ENCODE measurements around the gene ZCWPW1. TPM values are rescaled to one million over a fixed set of nuclear protein-coding genes. Genes with fewer than 3 reads are reported as not detected.

Gene ZCWPW1
- total and polyA plus RNA-seq, 2 of the 8 experiments (the other 6 are each of a cell fraction or from before 2014, with no cell fraction given) = 0.51 to 1.4 TPM

DNA sequence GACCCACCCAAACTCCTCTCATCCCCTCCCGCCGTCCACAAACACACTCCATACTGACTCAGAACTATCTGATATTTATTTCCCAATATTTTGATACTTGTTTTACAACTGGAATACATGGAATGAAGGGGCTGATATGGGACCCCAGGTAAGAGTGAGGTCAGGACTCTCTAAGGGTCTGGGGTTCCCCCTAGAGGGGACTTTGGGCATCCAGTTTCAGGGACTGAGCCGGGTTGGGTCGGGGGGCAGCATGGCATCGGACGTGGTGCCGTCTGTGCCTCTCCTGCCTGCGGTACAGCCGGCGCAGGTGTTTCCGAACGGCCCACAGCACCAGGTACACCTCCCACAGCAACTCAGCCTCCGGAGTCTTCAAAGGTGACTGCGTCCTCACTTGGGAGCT, 28.1 kb upstream of the ZCWPW1 start:
- Histone ChIP-seq H2BK20ac (ENCODE audit: low read length) (0 out of 2 replicates have a peak overlapping the region, but pooled peaks have one; percentile 61), H3K4me1 (replicated peaks in 1 of 4; ENCODE audit: control insufficient read depth in 3 of 4, insufficient read depth in 4 of 4, low read length in 3 of 4) (peaks cover 0 to 8% (median 6%) of the 10 kb centered on the region in 4 experiments; a peak in 6 of 7 replicates), H3K9me3 (ENCODE audit: insufficient read depth in 2 of 2, low read depth in 1 of 2, low read length in 1 of 2) (no peaks in the 10 kb centered on the region), H2AFZ (ENCODE audit: low read length) (0 out of 2 replicates have a peak overlapping the region, but pooled peaks have one; percentile 94), H4K20me1 (replicated peaks in 1 of 2; ENCODE audit: control insufficient read depth in 1 of 2, insufficient read depth in 2 of 2, low read length in 2 of 2) (no peaks in the 10 kb centered on the region), H2BK5ac (ENCODE audit: low read depth, low read length) (0 out of 2 replicates have a peak overlapping the region, but pooled peaks have one; percentile 78), H2AK5ac (ENCODE audit: low read depth, low read length) (no peak overlapping the region), H2BK120ac (replicated peaks; ENCODE audit: low read depth, low read length) (no peak overlapping the region), H2BK15ac (ENCODE audit: low read length) (peak overlapping the region; percentile 65), H3K4ac (replicated peaks; ENCODE audit: insufficient read length, low read depth, low read length) (no peak overlapping the region), H3K14ac (ENCODE audit: insufficient read length) (no peak overlapping the region), H3K9ac (replicated peaks in 1 of 4; ENCODE audit: extremely low read depth in 1 of 4, low read depth in 3 of 4, low read length in 3 of 4) (no peak overlapping the region), H3K23me2 (ENCODE audit: low read depth, low read length) (no peaks in the 10 kb centered on the region), H3K36me3 (ENCODE audit: control insufficient read depth in 2 of 4, insufficient read depth in 4 of 4, low read length in 3 of 4) (no peaks in the 10 kb centered on the region), H3K27me3 (replicated peaks in 1 of 4; ENCODE audit: control insufficient read depth in 3 of 4, extremely low read depth in 1 of 4, insufficient read depth in 3 of 4, low read length in 3 of 4) (no peaks in the 10 kb centered on the region), H3K79me1 (ENCODE audit: low read depth, low read length) (no peaks in the 10 kb centered on the region), H4K8ac (ENCODE audit: extremely low read depth, insufficient read depth, low read length) (no peak overlapping the region), H3K56ac (replicated peaks; ENCODE audit: insufficient read length, low read depth, low read length) (no peak overlapping the region), H3K4me3 (ENCODE audit: extremely low read depth in 1 of 4, insufficient read depth in 2 of 4, low read depth in 3 of 4, low read length in 4 of 4) (no peak overlapping the region), H3K27ac (ENCODE audit: low read depth, low read length) (no peak overlapping the region), H3K23ac (ENCODE audit: insufficient read length) (no peak overlapping the region), H3K4me2 (ENCODE audit: insufficient read depth in 1 of 2, low read depth in 2 of 2, low read length in 2 of 2) (no peak overlapping the region), H2BK12ac (ENCODE audit: low read depth, low read length) (0 out of 2 replicates have a peak overlapping the region, but pooled peaks have one; percentile 72), H4K5ac (ENCODE audit: insufficient read length, low read depth, low read length) (no peak overlapping the region), H4K91ac (replicated peaks; ENCODE audit: insufficient read length, low read length) (no peak overlapping the region), H3K18ac (ENCODE audit: extremely low read depth, low read length) (no peak overlapping the region), H3K79me2 (ENCODE audit: control insufficient read depth in 1 of 2, insufficient read depth in 2 of 2, low read length in 2 of 2) (no peaks in the 10 kb centered on the region)
- FAIRE-seq = no peak
- POLR2A ChIA-PET (ENCODE audit: partially characterized antibody) = interaction anchor here (0.6 to 8.2 kb wide), 7 partner anchors 9 to 128 kb away, joined by 3 to 81 read pairs (median 4); partner anchors contain the start of genes MEPCE, TSC22D4 and ZCWPW1
- DNase-seq (ENCODE audit: low read depth in 1 of 2, low spot score in 2 of 2) = no peak
- CTCF ChIA-PET (ENCODE audit: partially characterized antibody) = interaction anchor here (0.6 to 8.3 kb wide), 21 partner anchors 6 to 323 kb away, joined by 3 to 70 read pairs (median 5); partner anchors contain the start of gene SPACDR
- WGBS, 2 experiments (ENCODE audit: extremely low coverage in 1 of 2, insufficient coverage in 1 of 2, insufficient read length in 1 of 2, insufficient replicate concordance in 2 of 2, low coverage in 1 of 2, low lambda C conversion rate in 2 of 2, missing lambda C conversion rate in 1 of 2) = 89 to 100% methylated on average over 2 to 14 of the region's 14 CpGs
- TF ChIP-seq CBX5 (IDR thresholded peaks at IDR 0.05; ENCODE audit: low read depth, low read length) = no peak
- no peak for TF ChIP-seq POLR2A (IDR thresholded peaks at IDR 0.05; ENCODE audit: control extremely low read depth in 1 of 2, low read depth in 2 of 2, low read length in 2 of 2)
- TF ChIP-seq, protein P1, sequence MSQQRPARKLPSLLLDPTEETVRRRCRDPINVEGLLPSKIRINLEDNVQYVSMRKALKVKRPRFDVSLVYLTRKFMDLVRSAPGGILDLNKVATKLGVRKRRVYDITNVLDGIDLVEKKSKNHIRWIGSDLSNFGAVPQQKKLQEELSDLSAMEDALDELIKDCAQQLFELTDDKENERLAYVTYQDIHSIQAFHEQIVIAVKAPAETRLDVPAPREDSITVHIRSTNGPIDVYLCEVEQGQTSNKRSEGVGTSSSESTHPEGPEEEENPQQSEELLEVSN (IDR thresholded peaks at IDR 0.05) = no peak
- TF ChIP-seq SRF (IDR thresholded peaks at IDR 0.05; ENCODE audit: low read depth, low read length) = no peak
- TF ChIP-seq, protein P2, sequence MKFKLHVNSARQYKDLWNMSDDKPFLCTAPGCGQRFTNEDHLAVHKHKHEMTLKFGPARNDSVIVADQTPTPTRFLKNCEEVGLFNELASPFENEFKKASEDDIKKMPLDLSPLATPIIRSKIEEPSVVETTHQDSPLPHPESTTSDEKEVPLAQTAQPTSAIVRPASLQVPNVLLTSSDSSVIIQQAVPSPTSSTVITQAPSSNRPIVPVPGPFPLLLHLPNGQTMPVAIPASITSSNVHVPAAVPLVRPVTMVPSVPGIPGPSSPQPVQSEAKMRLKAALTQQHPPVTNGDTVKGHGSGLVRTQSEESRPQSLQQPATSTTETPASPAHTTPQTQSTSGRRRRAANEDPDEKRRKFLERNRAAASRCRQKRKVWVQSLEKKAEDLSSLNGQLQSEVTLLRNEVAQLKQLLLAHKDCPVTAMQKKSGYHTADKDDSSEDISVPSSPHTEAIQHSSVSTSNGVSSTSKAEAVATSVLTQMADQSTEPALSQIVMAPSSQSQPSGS (IDR thresholded peaks at IDR 0.05; ENCODE audit: low read length) = no peak
- no peak for TF ChIP-seq TAF7 (optimal IDR thresholded peaks at IDR 0.05; ENCODE audit: borderline replicate concordance, low read depth, low read length)
- no peak for TF ChIP-seq ASH2L (IDR thresholded peaks at IDR 0.05; ENCODE audit: low read length)
- TF ChIP-seq SIRT6 (IDR thresholded peaks at IDR 0.05; ENCODE audit: low read length) = no peak
